ENCODE data around the gene PACSIN2. TPM values are rescaled to one million over a fixed set of nuclear protein-coding genes. Genes with fewer than 3 reads are reported as not detected.

PACSIN2 gene
- total RNA-seq, 1 donor, result 35.2 TPM

DNA sequence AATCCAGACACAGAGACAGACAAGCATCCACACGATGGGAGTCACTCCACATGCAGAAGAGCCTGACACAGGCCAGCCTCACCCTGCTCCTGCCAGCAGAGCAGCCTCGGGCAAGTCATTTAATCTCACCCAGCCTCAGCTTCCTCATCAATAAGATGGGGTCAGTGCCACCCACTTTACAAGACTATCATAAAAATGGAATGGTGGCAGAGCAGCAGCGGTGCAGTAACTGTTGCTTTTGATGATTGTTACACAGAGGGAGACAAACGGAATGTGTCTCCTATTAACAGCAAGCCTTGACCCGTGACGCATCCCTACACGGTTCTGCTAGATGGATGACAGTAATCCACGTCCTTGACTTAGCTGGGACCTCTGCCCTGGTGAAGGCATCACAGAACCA is 131.8 kb downstream of the PACSIN2 start:
- H3K4me3 ChIP-seq (ENCODE audit: low read depth, low read length), result no peak overlapping the region
- no peak for DNase-seq (ENCODE audit: low read depth)
- TF ChIP-seq, protein P1, sequence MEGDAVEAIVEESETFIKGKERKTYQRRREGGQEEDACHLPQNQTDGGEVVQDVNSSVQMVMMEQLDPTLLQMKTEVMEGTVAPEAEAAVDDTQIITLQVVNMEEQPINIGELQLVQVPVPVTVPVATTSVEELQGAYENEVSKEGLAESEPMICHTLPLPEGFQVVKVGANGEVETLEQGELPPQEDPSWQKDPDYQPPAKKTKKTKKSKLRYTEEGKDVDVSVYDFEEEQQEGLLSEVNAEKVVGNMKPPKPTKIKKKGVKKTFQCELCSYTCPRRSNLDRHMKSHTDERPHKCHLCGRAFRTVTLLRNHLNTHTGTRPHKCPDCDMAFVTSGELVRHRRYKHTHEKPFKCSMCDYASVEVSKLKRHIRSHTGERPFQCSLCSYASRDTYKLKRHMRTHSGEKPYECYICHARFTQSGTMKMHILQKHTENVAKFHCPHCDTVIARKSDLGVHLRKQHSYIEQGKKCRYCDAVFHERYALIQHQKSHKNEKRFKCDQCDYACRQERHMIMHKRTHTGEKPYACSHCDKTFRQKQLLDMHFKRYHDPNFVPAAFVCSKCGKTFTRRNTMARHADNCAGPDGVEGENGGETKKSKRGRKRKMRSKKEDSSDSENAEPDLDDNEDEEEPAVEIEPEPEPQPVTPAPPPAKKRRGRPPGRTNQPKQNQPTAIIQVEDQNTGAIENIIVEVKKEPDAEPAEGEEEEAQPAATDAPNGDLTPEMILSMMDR (IDR thresholded peaks at IDR 0.05; ENCODE audit: insufficient read depth, low read length), result no peak

DNA sequence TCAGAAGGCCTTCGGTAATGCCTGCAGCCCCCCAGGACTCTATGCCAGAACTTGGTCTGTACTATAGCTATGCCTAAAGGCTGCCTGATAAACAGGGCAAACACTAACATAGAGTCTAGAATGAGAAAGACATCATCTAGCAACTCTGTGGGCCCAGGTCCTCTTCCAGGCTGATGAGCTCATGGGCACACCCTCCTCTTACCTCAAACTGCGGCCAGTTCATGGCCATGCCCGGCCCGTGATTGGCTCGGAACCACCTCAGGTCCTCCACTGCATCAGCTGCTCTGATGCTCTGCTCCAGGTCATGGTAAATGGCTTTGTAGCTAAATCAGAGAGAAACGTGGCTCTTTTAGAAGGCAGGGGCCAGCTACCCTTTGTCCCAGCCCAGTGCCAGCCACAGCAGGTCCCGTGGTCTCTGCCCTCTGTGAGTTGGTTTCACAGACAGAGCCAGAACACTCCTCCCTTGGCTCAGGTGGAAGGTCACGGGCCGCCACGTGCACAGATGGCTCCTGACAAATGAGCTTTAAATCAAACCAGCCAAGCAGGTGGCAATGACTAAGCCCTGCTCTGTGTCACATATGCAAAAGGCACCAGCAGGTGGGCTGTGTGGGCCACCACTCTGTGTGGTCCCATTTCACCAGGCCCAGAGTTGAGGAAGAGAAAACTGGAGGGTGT is 132.8 kb downstream of the PACSIN2 start:
- TF ChIP-seq, protein P1 (IDR thresholded peaks at IDR 0.05; ENCODE audit: insufficient read depth, low read length), result no peak
- no peak for DNase-seq (ENCODE audit: low read depth)
- H3K4me3 ChIP-seq (ENCODE audit: low read depth, low read length), result no peak overlapping the region

GRCh38 chr22:42881298-42881697 is 133.7 kb downstream of the PACSIN2 start:
- TF ChIP-seq, protein P1 (IDR thresholded peaks at IDR 0.05; ENCODE audit: insufficient read depth, low read length), result no peak
- DNase-seq (ENCODE audit: low read depth), result no peak
- no peak overlapping the region for H3K4me3 ChIP-seq (ENCODE audit: low read depth, low read length)

GRCh38 chr22:42880815-42881214 is 134.1 kb downstream of the PACSIN2 start:
- H3K4me3 ChIP-seq (ENCODE audit: low read depth, low read length), result no peak overlapping the region
- TF ChIP-seq, protein P1 (IDR thresholded peaks at IDR 0.05; ENCODE audit: insufficient read depth, low read length), result no peak
- DNase-seq (ENCODE audit: low read depth), result no peak

DNA sequence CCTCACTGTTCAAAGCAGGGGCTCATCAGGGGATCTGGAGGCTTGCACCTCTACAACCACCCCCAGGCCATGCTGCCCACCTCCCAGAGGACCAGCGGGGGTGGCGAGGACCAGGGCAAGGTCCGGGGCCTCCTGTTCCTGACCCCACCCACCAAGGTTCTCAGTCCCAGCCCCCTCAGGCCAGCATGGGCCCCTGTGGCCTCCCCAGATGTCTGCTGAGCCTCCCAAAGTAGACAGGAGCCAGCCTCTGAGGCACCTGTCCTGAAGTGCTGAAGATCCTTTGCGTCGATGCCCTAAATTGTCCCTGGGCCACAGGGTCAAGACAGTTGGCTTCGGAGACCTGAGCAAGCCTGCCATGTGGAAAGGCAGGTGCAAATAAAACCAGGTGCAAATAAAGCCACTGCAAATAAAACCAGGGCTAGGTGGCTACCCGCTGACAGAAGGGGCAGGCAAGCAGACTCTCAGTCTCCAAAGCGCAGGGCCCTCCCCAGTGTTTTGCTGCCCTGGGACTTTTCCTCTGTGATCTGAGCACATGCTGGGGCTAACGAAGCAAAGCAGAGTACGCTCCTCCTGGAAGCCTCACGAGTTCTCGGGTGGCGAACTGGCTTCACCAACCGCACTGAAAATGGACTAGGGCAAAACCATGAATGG is 135.5 kb downstream of the PACSIN2 start:
- DNase-seq (ENCODE audit: low read depth), result no peak
- TF ChIP-seq, protein P1 (IDR thresholded peaks at IDR 0.05; ENCODE audit: insufficient read depth, low read length), result no peak
- no peak overlapping the region for H3K4me3 ChIP-seq (ENCODE audit: low read depth, low read length)

- no peak for DNase-seq (ENCODE audit: low read depth)
- TF ChIP-seq, protein P1 (IDR thresholded peaks at IDR 0.05; ENCODE audit: insufficient read depth, low read length), result no peak
- H3K4me3 ChIP-seq (ENCODE audit: low read depth, low read length), result no peak overlapping the region
These were observed 136.2 kb downstream of the PACSIN2 start for GRCh38 chr22:42878561-42879305.
